Karpas-422 (cell line): Measurements from ENCODE around the gene ART4. TPM values are rescaled to one million over a fixed set of nuclear protein-coding genes. Genes with fewer than 3 reads are reported as not detected.

Source experiments
- DNase-seq: peaks from one replicate; pipeline ENCODE4 v3.0.0-alpha.2; 2015
- H2AFZ ChIP-seq: fragments of 200-600 bp; sonication (generic); 2 replicates; pipeline ENCODE4 v1.6.1; 2014; ENCODE audit warnings: antibody characterized with exemption, low read length, mixed read lengths
- H3K27ac ChIP-seq: fragments of 200-600 bp; sonication (generic); 2 replicates; pipeline ENCODE4 v1.5.1; 2014; ENCODE audit warnings: mild to moderate bottlenecking, low read length, moderate library complexity
- H3K27me3 ChIP-seq: fragments of 200-600 bp; sonication (generic); 2 replicates; pipeline ENCODE4 v1.6.1; 2014; ENCODE audit warnings: low read length, mixed read lengths
- H3K36me3 ChIP-seq: fragments of 200-600 bp; sonication (generic); 2 replicates; pipeline ENCODE4 v1.6.1; 2014; ENCODE audit warnings: low read length, mixed read lengths; ENCODE audit not compliant: insufficient read depth
- H3K4me1 ChIP-seq: fragments of 200-600 bp; sonication (generic); 2 replicates; pipeline ENCODE4 v1.6.1; 2014; ENCODE audit warnings: mild to moderate bottlenecking, low read length, mixed read lengths
- H3K4me2 ChIP-seq: fragments of 200-600 bp; sonication (generic); 2 replicates; pipeline ENCODE4 v1.6.1; 2014; ENCODE audit warnings: low read length, low read depth, mild to moderate bottlenecking; ENCODE audit not compliant: poor library complexity, severe bottlenecking
- H3K4me3 ChIP-seq: fragments of 200-600 bp; sonication (generic); 2 replicates; pipeline ENCODE4 v1.5.1; 2014; ENCODE audit warnings: mild to moderate bottlenecking, antibody characterized with exemption, low read length, mixed read lengths
- H3K79me2 ChIP-seq: fragments of 200-600 bp; sonication (generic); 2 replicates; pipeline ENCODE4 v1.6.1; 2014; ENCODE audit warnings: mild to moderate bottlenecking, low read length, mixed read lengths
- H3K9ac ChIP-seq: fragments of 200-600 bp; sonication (generic); 2 replicates; pipeline ENCODE4 v1.6.0; 2014; ENCODE audit warnings: low read length
- H3K9me2 ChIP-seq: fragments of 200-600 bp; sonication (generic), shearing (Covaris generic); replicated peaks from 2 replicates; pipeline ENCODE4 v1.6.0; 2014; ENCODE audit warnings: mild to moderate bottlenecking, low read length, moderate library complexity; ENCODE audit not compliant: insufficient read depth
- H3K9me3 ChIP-seq: fragments of 300-700, 200-600 bp; sonication (generic); 2 replicates; pipeline ENCODE4 v1.6.1; 2014; ENCODE audit warnings: low read length, mixed read lengths
- H4K20me1 ChIP-seq: fragments of 200-600 bp; sonication (generic); 2 replicates; pipeline ENCODE4 v1.6.1; 2014; ENCODE audit warnings: mild to moderate bottlenecking, antibody characterized with exemption, low read length, low read depth; ENCODE audit not compliant: insufficient read depth
- total RNA-seq: library from RNA; depleted of rRNA; stranded (reverse); fragments of >200 nt; shearing (Covaris generic); gene quantifications from 2 replicates; pipeline ENCODE4 v1.2.3, GENCODE V29; 2014; ENCODE audit warnings: low replicate concordance

The ART4 gene
- total RNA-seq, 1 experiment from 2014 or later, result not detected

GRCh38 chr12:14824012-14824634 lies 19.2 kb downstream of the ART4 start:
- Histone ChIP-seq H4K20me1 (no peaks in the 10 kb centered on the region), H3K9me2 (no peaks in the 10 kb centered on the region), H2AFZ (no peak overlapping the region)

GRCh38 chr12:14814014-14814413 lies 29.3 kb downstream of the ART4 start, which contains the start of gene SMCO3:
SMCO3 (minus strand) TSS chr12:14814182; CDS start chr12:14806680, 7,502 bp downstream.
- Histone ChIP-seq H3K4me1 (peaks cover 6% of the 10 kb centered on the region; the same call in 1 of the 2 replicates), H3K9me2 (no peaks in the 10 kb centered on the region), H3K9ac (no peak within 1 kb of the TSS), H2AFZ (no peak within 1 kb of the TSS), H3K27me3 (no peaks in the 10 kb centered on the region), H3K79me2 (no peaks in the 10 kb centered on the region), H3K27ac (no peak within 1 kb of the TSS), H3K36me3 (no peaks in the 10 kb centered on the region), H3K9me3 (no peaks in the 10 kb centered on the region), H4K20me1 (no peaks in the 10 kb centered on the region), H3K4me3 (no peak within 1 kb of the TSS), H3K4me2 (no peak within 1 kb of the TSS)
- no peak for DNase-seq

More at GRCh38 chr12:14824012-14824634, 19.2 kb downstream of the ART4 start:
- Histone ChIP-seq H3K9ac (no peak overlapping the region), H3K79me2 (no peaks in the 10 kb centered on the region), H3K36me3 (no peaks in the 10 kb centered on the region), H3K27me3 (no peaks in the 10 kb centered on the region), H3K4me1 (no peaks in the 10 kb centered on the region), H3K4me2 (no peak overlapping the region), H3K27ac (no peak overlapping the region), H3K9me3 (no peaks in the 10 kb centered on the region), H3K4me3 (no peak overlapping the region)
- no peak for DNase-seq

GRCh38 chr12:14811486-14811885 lies 31.8 kb downstream of the ART4 start:
- Histone ChIP-seq H3K9me3 (no peaks in the 10 kb centered on the region), H3K27me3 (no peaks in the 10 kb centered on the region), H3K4me2 (no peak overlapping the region), H3K4me1 (peaks cover 6% of the 10 kb centered on the region; the same call in 1 of the 2 replicates), H2AFZ (no peak overlapping the region), H3K36me3 (no peaks in the 10 kb centered on the region), H3K9me2 (no peaks in the 10 kb centered on the region), H3K79me2 (no peaks in the 10 kb centered on the region), H3K4me3 (no peak overlapping the region), H4K20me1 (no peaks in the 10 kb centered on the region), H3K27ac (no peak overlapping the region), H3K9ac (no peak overlapping the region)
- no peak for DNase-seq

DNA sequence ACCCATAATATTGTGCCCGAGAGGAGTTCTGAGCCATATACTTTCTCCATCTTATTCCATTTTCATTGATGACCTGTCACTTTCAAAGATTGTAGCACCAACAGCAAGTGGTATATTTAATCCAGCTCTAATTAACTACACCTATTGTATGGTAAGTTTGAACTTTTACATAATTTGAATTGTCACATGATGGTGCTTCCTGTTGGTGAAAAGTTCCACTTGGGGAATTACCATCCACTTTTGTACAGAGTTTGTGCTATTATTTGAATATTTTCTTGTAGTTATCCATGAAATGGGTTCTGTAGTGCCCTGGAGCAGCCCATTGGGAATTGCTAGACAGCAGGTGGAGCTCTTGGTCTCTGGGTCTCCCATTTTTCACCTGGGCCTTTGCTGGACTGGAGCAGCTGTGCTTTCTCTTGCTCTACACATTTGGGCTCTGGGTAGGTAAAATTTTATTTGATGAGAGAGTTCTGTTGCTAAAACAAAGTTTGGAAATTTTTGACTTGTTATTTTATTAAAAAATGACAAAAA lies 32.3 kb downstream of the ART4 start:
- Histone ChIP-seq H3K4me3 (no peak overlapping the region), H3K27me3 (no peaks in the 10 kb centered on the region), H3K9me2 (no peaks in the 10 kb centered on the region), H3K9me3 (no peaks in the 10 kb centered on the region), H3K9ac (no peak overlapping the region), H3K27ac (no peak overlapping the region), H4K20me1 (no peaks in the 10 kb centered on the region), H2AFZ (no peak overlapping the region), H3K79me2 (no peaks in the 10 kb centered on the region), H3K36me3 (no peaks in the 10 kb centered on the region), H3K4me2 (no peak overlapping the region), H3K4me1 (peaks cover 6% of the 10 kb centered on the region; the same call in 1 of the 2 replicates)
- no peak for DNase-seq

- Histone ChIP-seq H2AFZ (no peak overlapping the region), H3K27me3 (no peaks in the 10 kb centered on the region), H3K9me3 (no peaks in the 10 kb centered on the region), H4K20me1 (no peaks in the 10 kb centered on the region), H3K9ac (no peak overlapping the region), H3K36me3 (no peaks in the 10 kb centered on the region), H3K79me2 (no peaks in the 10 kb centered on the region), H3K4me1 (peaks cover 6% of the 10 kb centered on the region; the same call in 1 of the 2 replicates), H3K27ac (no peak overlapping the region), H3K4me3 (no peak overlapping the region), H3K9me2 (no peaks in the 10 kb centered on the region), H3K4me2 (no peak overlapping the region)
- DNase-seq, result no peak
Observed at GRCh38 chr12:14810167-14810952, 33.0 kb downstream of the ART4 start.

GRCh38 chr12:14803830-14804160 lies 39.5 kb downstream of the ART4 start:
- Histone ChIP-seq H3K36me3 (peaks cover 25% of the 10 kb centered on the region), H3K4me3 (peak overlapping the region; percentile 89), H3K9ac (peak overlapping the region; percentile 81), H3K27ac (peak overlapping the region; percentile 59), H3K9me2 (no peaks in the 10 kb centered on the region), H3K4me2 (peak overlapping the region; percentile 90), H2AFZ (peak overlapping the region; percentile 78), H3K27me3 (no peaks in the 10 kb centered on the region), H4K20me1 (peaks cover 12% of the 10 kb centered on the region), H3K79me2 (peaks cover 48% of the 10 kb centered on the region), H3K4me1 (peaks cover 27% of the 10 kb centered on the region), H3K9me3 (no peaks in the 10 kb centered on the region)
- no peak for DNase-seq

DNA sequence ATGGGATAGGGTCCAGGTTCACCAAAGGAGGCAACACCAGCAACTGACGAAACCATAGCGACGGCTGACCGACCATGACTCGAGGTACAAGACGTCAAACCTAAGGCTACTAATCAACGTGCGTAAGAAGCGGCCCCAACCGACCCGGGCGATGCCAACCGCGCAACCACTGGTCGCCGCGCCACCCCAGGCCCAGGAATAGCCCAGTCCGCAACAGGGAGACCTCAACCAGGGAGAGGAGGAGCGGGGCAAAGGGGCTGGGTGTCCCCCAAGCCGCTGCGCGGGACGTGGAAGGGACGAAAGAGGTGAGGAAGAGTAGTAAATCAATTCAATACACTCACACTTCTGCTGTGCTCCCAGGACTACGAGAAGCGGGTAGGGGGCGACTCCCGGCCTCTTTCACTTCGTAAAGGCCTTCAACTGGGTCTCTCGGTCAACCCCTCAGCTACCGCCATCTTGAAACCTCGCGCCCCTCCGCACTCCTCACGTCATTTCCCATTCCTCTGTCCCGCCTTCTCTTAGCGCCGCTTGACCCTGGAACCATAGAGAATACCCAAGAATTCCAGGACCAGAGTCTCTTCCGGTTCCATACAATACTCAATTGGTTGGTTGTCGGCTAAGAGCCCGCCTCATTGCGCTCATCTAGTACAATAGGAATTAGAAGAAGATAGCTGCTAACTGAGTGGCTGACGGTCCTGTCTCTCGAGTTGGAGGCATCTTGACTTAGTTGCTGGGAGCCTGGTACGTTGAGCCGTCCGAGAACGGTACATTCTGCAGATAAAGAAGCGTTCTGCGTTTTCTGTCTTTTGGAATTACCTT lies 40.1 kb downstream of the ART4 start, which contains the start of the genes C12orf60 and WBP11:
Gene C12orf60, plus strand, starts transcription at position 660 of the 819 bp plus-strand sequence. CDS start 19,266 bp downstream, outside the sequence.
Gene WBP11, minus strand, starts transcription at position 468 of the 819 bp plus-strand sequence. CDS start 2,095 bp downstream, outside the sequence.
- Histone ChIP-seq H2AFZ (peak within 1 kb of the TSS; percentile 78), H3K4me3 (peak within 1 kb of the TSS; percentile 89), H3K79me2 (peaks cover 54% of the 10 kb centered on the region), H3K4me1 (peaks cover 27% of the 10 kb centered on the region), H3K27ac (peak within 1 kb of the TSS; percentile 59), H4K20me1 (peaks cover 12% of the 10 kb centered on the region), H3K9ac (peak within 1 kb of the TSS; percentile 81), H3K9me2 (no peaks in the 10 kb centered on the region), H3K27me3 (no peaks in the 10 kb centered on the region), H3K9me3 (no peaks in the 10 kb centered on the region), H3K4me2 (peak within 1 kb of the TSS; percentile 90), H3K36me3 (peaks cover 31% of the 10 kb centered on the region)
- peak; percentile 99 for DNase-seq
